HUES48 (cell line): ENCODE data around the gene TLE1.

ENCODE experiments used
- H3K27ac ChIP-seq: one replicate; pipeline ENCODE4 v1.7.0; 2013; ENCODE audit warnings: low read depth, low read length, inconsistent platforms
- H3K27me3 ChIP-seq: 2 replicates; pipeline ENCODE4 v1.6.1; 2013; ENCODE audit warnings: mild to moderate bottlenecking, low read length; ENCODE audit not compliant: control insufficient read depth, insufficient read depth
- H3K36me3 ChIP-seq: 2 replicates; pipeline ENCODE4 v1.6.1; 2013; ENCODE audit warnings: low read length; ENCODE audit not compliant: control insufficient read depth, insufficient read depth
- H3K4me1 ChIP-seq: 2 replicates; pipeline ENCODE4 v1.6.1; 2013; ENCODE audit warnings: mild to moderate bottlenecking, low read length; ENCODE audit not compliant: control insufficient read depth, insufficient read depth
- H3K4me3 ChIP-seq: 2 replicates; pipeline ENCODE4 v1.5.1; 2013; ENCODE audit warnings: mild to moderate bottlenecking, low read depth, low read length
- H3K9ac ChIP-seq: 2 replicates; pipeline ENCODE4 v1.6.1; 2013; ENCODE audit warnings: mild to moderate bottlenecking, low read depth, low read length, moderate library complexity
- H3K9me3 ChIP-seq: 2 replicates; pipeline ENCODE4 v1.6.1; 2013; ENCODE audit warnings: low read length; ENCODE audit not compliant: control insufficient read depth, insufficient read depth

The TLE1 gene

GRCh38 chr9:81632599-81632998 is 56.7 kb downstream of the TLE1 start:
- no peaks in the 10 kb centered on the region for H3K9me3 ChIP-seq
- H3K27ac ChIP-seq, result no peak overlapping the region
- H3K4me1 ChIP-seq, result peaks cover 15% of the 10 kb centered on the region; the same call in 1 of the 2 replicates
- peaks cover 46% of the 10 kb centered on the region for H3K36me3 ChIP-seq
- H3K9ac ChIP-seq, result no peak overlapping the region
- H3K27me3 ChIP-seq, result no peaks in the 10 kb centered on the region
- no peak overlapping the region for H3K4me3 ChIP-seq

GRCh38 chr9:81631218-81631745 is 58.1 kb downstream of the TLE1 start:
- Histone ChIP-seq H3K4me3 (no peak overlapping the region), H3K27me3 (no peaks in the 10 kb centered on the region), H3K9ac (no peak overlapping the region), H3K27ac (no peak overlapping the region), H3K36me3 (peaks cover 51% of the 10 kb centered on the region), H3K4me1 (peaks cover 17% of the 10 kb centered on the region; the same call in 1 of the 2 replicates), H3K9me3 (no peaks in the 10 kb centered on the region)

GRCh38 chr9:81629440-81629839 is 59.9 kb downstream of the TLE1 start:
- Histone ChIP-seq H3K9ac (no peak overlapping the region), H3K27me3 (no peaks in the 10 kb centered on the region), H3K9me3 (no peaks in the 10 kb centered on the region), H3K36me3 (peaks cover 51% of the 10 kb centered on the region), H3K4me1 (peaks cover 24% of the 10 kb centered on the region), H3K4me3 (no peak overlapping the region), H3K27ac (no peak overlapping the region)

- H3K4me1 ChIP-seq, result peaks cover 29% of the 10 kb centered on the region
- no peaks in the 10 kb centered on the region for H3K9me3 ChIP-seq
- H3K27me3 ChIP-seq, result no peaks in the 10 kb centered on the region
- no peak overlapping the region for H3K27ac ChIP-seq
- no peak overlapping the region for H3K9ac ChIP-seq
- H3K36me3 ChIP-seq, result peaks cover 46% of the 10 kb centered on the region
- no peak overlapping the region for H3K4me3 ChIP-seq
These were observed 60.5 kb downstream of the TLE1 start for GRCh38 chr9:81628897-81629296.

GRCh38 chr9:81627481-81627880 is 61.9 kb downstream of the TLE1 start:
- H3K27ac ChIP-seq, result no peak overlapping the region
- no peak overlapping the region for H3K4me3 ChIP-seq
- H3K9me3 ChIP-seq, result no peaks in the 10 kb centered on the region
- peaks cover 34% of the 10 kb centered on the region for H3K36me3 ChIP-seq
- no peak overlapping the region for H3K9ac ChIP-seq
- H3K4me1 ChIP-seq, result peaks cover 41% of the 10 kb centered on the region
- H3K27me3 ChIP-seq, result no peaks in the 10 kb centered on the region

- Histone ChIP-seq H3K4me3 (no peak overlapping the region), H3K36me3 (peaks cover 26% of the 10 kb centered on the region), H3K27me3 (no peaks in the 10 kb centered on the region), H3K9me3 (no peaks in the 10 kb centered on the region), H3K4me1 (peaks cover 51% of the 10 kb centered on the region), H3K27ac (peak overlapping the region; percentile 5), H3K9ac (no peak overlapping the region)
These were observed 62.8 kb downstream of the TLE1 start for GRCh38 chr9:81626511-81626910.

GRCh38 chr9:81625969-81626368 is 63.4 kb downstream of the TLE1 start:
- no peak overlapping the region for H3K27ac ChIP-seq
- peaks cover 20% of the 10 kb centered on the region for H3K36me3 ChIP-seq
- H3K4me1 ChIP-seq, result peaks cover 56% of the 10 kb centered on the region
- no peaks in the 10 kb centered on the region for H3K27me3 ChIP-seq
- no peak overlapping the region for H3K4me3 ChIP-seq
- no peak overlapping the region for H3K9ac ChIP-seq
- H3K9me3 ChIP-seq, result no peaks in the 10 kb centered on the region

- Histone ChIP-seq H3K9me3 (no peaks in the 10 kb centered on the region), H3K27ac (no peak overlapping the region), H3K9ac (no peak overlapping the region), H3K27me3 (no peaks in the 10 kb centered on the region), H3K36me3 (peaks cover 30% of the 10 kb centered on the region), H3K4me3 (no peak overlapping the region), H3K4me1 (peaks cover 60% of the 10 kb centered on the region)
These were observed 65.6 kb downstream of the TLE1 start for GRCh38 chr9:81623778-81624177.

- no peak overlapping the region for H3K9ac ChIP-seq
- H3K36me3 ChIP-seq, result peaks cover 39% of the 10 kb centered on the region
- no peak overlapping the region for H3K4me3 ChIP-seq
- H3K27me3 ChIP-seq, result no peaks in the 10 kb centered on the region
- H3K27ac ChIP-seq, result peak overlapping the region; percentile 73
- H3K4me1 ChIP-seq, result peaks cover 54% of the 10 kb centered on the region
- no peaks in the 10 kb centered on the region for H3K9me3 ChIP-seq
These were observed 66.7 kb downstream of the TLE1 start for GRCh38 chr9:81622471-81623255.

GRCh38 chr9:81621785-81622259 is 67.5 kb downstream of the TLE1 start:
- Histone ChIP-seq H3K27me3 (no peaks in the 10 kb centered on the region), H3K4me1 (peaks cover 52% of the 10 kb centered on the region), H3K9me3 (no peaks in the 10 kb centered on the region), H3K36me3 (peaks cover 43% of the 10 kb centered on the region), H3K27ac (peak overlapping the region; percentile 73), H3K9ac (no peak overlapping the region), H3K4me3 (no peak overlapping the region)

GRCh38 chr9:81621118-81621517 is 68.2 kb downstream of the TLE1 start:
- Histone ChIP-seq H3K27ac (peak overlapping the region; percentile 73), H3K27me3 (no peaks in the 10 kb centered on the region), H3K4me1 (peaks cover 47% of the 10 kb centered on the region), H3K9ac (no peak overlapping the region), H3K36me3 (peaks cover 44% of the 10 kb centered on the region), H3K9me3 (no peaks in the 10 kb centered on the region), H3K4me3 (no peak overlapping the region)
